ENCODE data around the gene CSF1R.

CSF1R gene

GRCh38 chr5:150022681-150023080 lies 63.7 kb downstream of the CSF1R start:
- Histone ChIP-seq H4K20me1 (ENCODE audit: insufficient read depth, low read length) (no peaks in the 10 kb centered on the region), H3K79me2 (ENCODE audit: insufficient read depth, low read length) (no peaks in the 10 kb centered on the region), H3K4me2 (ENCODE audit: low read length) (no peak overlapping the region), H3F3A (ENCODE audit: insufficient read depth, low read length) (no peaks in the 10 kb centered on the region), H3K27ac (ENCODE audit: low read depth, low read length, poor library complexity, severe bottlenecking) (no peak overlapping the region), H3K9ac (ENCODE audit: low read length) (no peak overlapping the region), H3K9me3 (ENCODE audit: low read length) (no peaks in the 10 kb centered on the region; the same call in 1 of the 2 replicates), H2AFZ (ENCODE audit: low read length) (no peak overlapping the region), H3K4me3 (ENCODE audit: low read depth, low read length, poor library complexity, severe bottlenecking) (no peak overlapping the region), H3K4me1 (ENCODE audit: insufficient read depth, low read length, severe bottlenecking) (no peaks in the 10 kb centered on the region), H3K36me3 (ENCODE audit: insufficient read depth, low read length) (peaks cover 100% of the 10 kb centered on the region), H3K9me2 (ENCODE audit: low read depth, low read length) (no peaks in the 10 kb centered on the region), H3K27me3 (ENCODE audit: insufficient read depth, low read length) (no peaks in the 10 kb centered on the region)
- no peak for TF ChIP-seq EZH2 (IDR thresholded peaks at IDR 0.05; ENCODE audit: borderline replicate concordance, low read length)
- no peak for TF ChIP-seq CTCF (IDR thresholded peaks at IDR 0.05; ENCODE audit: low read length)

- Histone ChIP-seq H3K9ac (ENCODE audit: low read length) (no peak overlapping the region), H3K4me3 (ENCODE audit: low read depth, low read length, poor library complexity, severe bottlenecking) (no peak overlapping the region), H2AFZ (ENCODE audit: low read length) (no peak overlapping the region), H3K79me2 (ENCODE audit: insufficient read depth, low read length) (no peaks in the 10 kb centered on the region), H3K9me3 (ENCODE audit: low read length) (no peaks in the 10 kb centered on the region; the same call in 1 of the 2 replicates), H3F3A (ENCODE audit: insufficient read depth, low read length) (no peaks in the 10 kb centered on the region), H3K27me3 (ENCODE audit: insufficient read depth, low read length) (no peaks in the 10 kb centered on the region), H3K4me2 (ENCODE audit: low read length) (no peak overlapping the region), H3K4me1 (ENCODE audit: insufficient read depth, low read length, severe bottlenecking) (no peaks in the 10 kb centered on the region), H3K9me2 (ENCODE audit: low read depth, low read length) (no peaks in the 10 kb centered on the region), H3K36me3 (ENCODE audit: insufficient read depth, low read length) (peaks cover 100% of the 10 kb centered on the region), H4K20me1 (ENCODE audit: insufficient read depth, low read length) (no peaks in the 10 kb centered on the region), H3K27ac (ENCODE audit: low read depth, low read length, poor library complexity, severe bottlenecking) (no peak overlapping the region)
- TF ChIP-seq CTCF (IDR thresholded peaks at IDR 0.05; ENCODE audit: low read length) (no peak), EZH2 (IDR thresholded peaks at IDR 0.05; ENCODE audit: borderline replicate concordance, low read length) (no peak)
Observed at GRCh38 chr5:150022158-150022531, 64.2 kb downstream of the CSF1R start.

- Histone ChIP-seq H3K9me3 (ENCODE audit: low read length) (peaks cover 2% of the 10 kb centered on the region; the same call in 1 of the 2 replicates), H3K4me2 (ENCODE audit: low read length) (no peak overlapping the region), H4K20me1 (ENCODE audit: insufficient read depth, low read length) (no peaks in the 10 kb centered on the region), H3K36me3 (ENCODE audit: insufficient read depth, low read length) (peaks cover 100% of the 10 kb centered on the region), H3K4me3 (ENCODE audit: low read depth, low read length, poor library complexity, severe bottlenecking) (no peak overlapping the region), H3K9me2 (ENCODE audit: low read depth, low read length) (no peaks in the 10 kb centered on the region), H3F3A (ENCODE audit: insufficient read depth, low read length) (no peaks in the 10 kb centered on the region), H3K79me2 (ENCODE audit: insufficient read depth, low read length) (no peaks in the 10 kb centered on the region), H3K27me3 (ENCODE audit: insufficient read depth, low read length) (no peaks in the 10 kb centered on the region), H3K9ac (ENCODE audit: low read length) (no peak overlapping the region), H3K4me1 (ENCODE audit: insufficient read depth, low read length, severe bottlenecking) (no peaks in the 10 kb centered on the region), H2AFZ (ENCODE audit: low read length) (no peak overlapping the region), H3K27ac (ENCODE audit: low read depth, low read length, poor library complexity, severe bottlenecking) (no peak overlapping the region)
- TF ChIP-seq CTCF (IDR thresholded peaks at IDR 0.05; ENCODE audit: low read length) (no peak), EZH2 (IDR thresholded peaks at IDR 0.05; ENCODE audit: borderline replicate concordance, low read length) (no peak)
Observed at GRCh38 chr5:150021491-150022157, 64.7 kb downstream of the CSF1R start.
